IPS-15b (cell line): ENCODE measurements around the gene CROCC.

ENCODE experiments used
- H3K27me3 ChIP-seq: one replicate; pipeline ENCODE4 v1.6.1; 2013; ENCODE audit warnings: low read length; ENCODE audit not compliant: control insufficient read depth, insufficient read depth
- H3K36me3 ChIP-seq: one replicate; pipeline ENCODE4 v1.6.1; 2013; ENCODE audit warnings: low read length; ENCODE audit not compliant: control insufficient read depth, insufficient read depth
- H3K4me1 ChIP-seq: one replicate; pipeline ENCODE4 v1.6.1; 2013; ENCODE audit warnings: mild to moderate bottlenecking, low read length; ENCODE audit not compliant: control insufficient read depth, insufficient read depth
- H3K4me3 ChIP-seq: one replicate; pipeline ENCODE4 v1.5.1; 2013; ENCODE audit warnings: low read depth, low read length
- H3K9ac ChIP-seq: one replicate; pipeline ENCODE4 v1.6.1; 2013; ENCODE audit warnings: low read depth, mild to moderate bottlenecking, low read length
- H3K9me3 ChIP-seq: one replicate; pipeline ENCODE4 v1.6.1; 2013; ENCODE audit warnings: mild to moderate bottlenecking, low read length; ENCODE audit not compliant: control insufficient read depth, insufficient read depth

The CROCC gene

GRCh38 chr1:16977377-16977776, 55.6 kb downstream of the CROCC start:
- Histone ChIP-seq H3K4me3 (no peak overlapping the region), H3K9me3 (no peaks in the 10 kb centered on the region), H3K4me1 (peaks cover 3% of the 10 kb centered on the region), H3K27me3 (no peaks in the 10 kb centered on the region), H3K9ac (no peak overlapping the region), H3K36me3 (peaks cover 26% of the 10 kb centered on the region)

DNA sequence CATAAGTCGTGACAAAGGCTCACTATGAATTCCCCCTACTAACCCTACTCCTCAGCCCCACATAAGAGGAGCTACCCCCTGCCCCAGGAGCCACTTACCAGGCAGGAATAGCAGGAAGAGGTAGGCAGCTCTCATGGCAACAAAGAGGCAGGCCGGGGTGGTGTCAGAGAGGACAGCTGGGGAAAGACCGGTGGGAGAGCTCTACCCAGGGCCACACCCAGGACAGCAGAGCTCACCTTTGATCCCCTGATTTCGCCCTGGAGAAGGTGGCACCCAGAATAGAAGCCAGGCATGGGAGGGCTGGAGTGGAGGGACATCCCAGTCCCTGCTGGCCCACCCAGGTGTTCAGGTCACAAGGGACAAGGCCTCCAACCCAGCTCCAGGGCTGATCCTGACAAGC, 56.4 kb downstream of the CROCC start:
- H3K27me3 ChIP-seq, result no peaks in the 10 kb centered on the region
- H3K4me1 ChIP-seq, result peaks cover 3% of the 10 kb centered on the region
- peak overlapping the region; percentile 65 for H3K9ac ChIP-seq
- H3K4me3 ChIP-seq, result no peak overlapping the region
- no peaks in the 10 kb centered on the region for H3K9me3 ChIP-seq
- peaks cover 23% of the 10 kb centered on the region for H3K36me3 ChIP-seq

DNA sequence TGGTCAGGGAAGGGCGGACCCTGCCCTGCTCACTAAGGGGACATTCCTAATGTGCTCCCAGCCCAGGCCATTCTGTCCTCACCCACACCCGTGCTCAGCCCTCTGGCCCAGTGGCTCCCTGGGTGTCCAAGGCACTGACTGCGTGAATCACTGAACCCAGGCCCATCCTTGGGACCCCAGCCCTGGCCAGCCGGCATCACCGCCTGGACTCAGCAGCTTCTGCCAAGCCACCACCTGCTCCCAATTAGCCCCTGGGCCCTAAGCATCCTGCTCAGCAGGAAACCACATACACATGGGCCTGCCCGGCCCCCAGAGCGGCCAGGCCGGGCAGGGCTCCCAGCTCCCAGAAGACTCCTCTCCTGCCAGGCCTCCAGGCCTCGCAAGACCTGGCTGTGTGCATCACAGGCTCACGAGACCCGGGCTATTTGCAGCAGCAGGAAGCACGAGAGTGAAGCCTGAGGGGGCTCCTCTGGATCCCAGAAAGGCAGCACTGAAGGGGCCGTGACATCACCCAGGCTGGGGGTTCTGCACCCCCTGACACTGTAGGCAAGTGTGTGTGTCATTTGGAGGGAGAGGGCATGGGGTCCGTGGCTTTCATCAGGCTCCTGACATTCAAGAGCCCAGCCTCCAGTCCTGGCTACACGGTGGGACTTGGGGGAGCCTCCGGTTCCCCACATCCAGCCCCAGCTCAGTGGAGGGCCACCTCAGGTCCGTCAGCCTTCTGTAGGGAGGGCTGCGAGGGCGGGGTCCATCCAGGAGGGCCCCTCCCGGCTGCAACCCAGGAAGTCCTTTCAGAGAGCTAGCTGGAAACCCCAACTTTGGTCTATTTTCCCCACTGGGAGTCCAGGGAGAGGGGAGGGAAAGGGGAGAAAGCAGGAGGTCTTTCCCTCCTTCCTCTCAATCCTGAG, 57.1 kb downstream of the CROCC start:
- H3K9ac ChIP-seq, result peak overlapping the region; percentile 76
- no peaks in the 10 kb centered on the region for H3K27me3 ChIP-seq
- peak overlapping the region; percentile 85 for H3K4me3 ChIP-seq
- H3K4me1 ChIP-seq, result peaks cover 3% of the 10 kb centered on the region
- peaks cover 22% of the 10 kb centered on the region for H3K36me3 ChIP-seq
- no peaks in the 10 kb centered on the region for H3K9me3 ChIP-seq

GRCh38 chr1:16979475-16980327, 58.0 kb downstream of the CROCC start:
- Histone ChIP-seq H3K9ac (peak overlapping the region; percentile 76), H3K4me3 (peak overlapping the region; percentile 85)

DNA sequence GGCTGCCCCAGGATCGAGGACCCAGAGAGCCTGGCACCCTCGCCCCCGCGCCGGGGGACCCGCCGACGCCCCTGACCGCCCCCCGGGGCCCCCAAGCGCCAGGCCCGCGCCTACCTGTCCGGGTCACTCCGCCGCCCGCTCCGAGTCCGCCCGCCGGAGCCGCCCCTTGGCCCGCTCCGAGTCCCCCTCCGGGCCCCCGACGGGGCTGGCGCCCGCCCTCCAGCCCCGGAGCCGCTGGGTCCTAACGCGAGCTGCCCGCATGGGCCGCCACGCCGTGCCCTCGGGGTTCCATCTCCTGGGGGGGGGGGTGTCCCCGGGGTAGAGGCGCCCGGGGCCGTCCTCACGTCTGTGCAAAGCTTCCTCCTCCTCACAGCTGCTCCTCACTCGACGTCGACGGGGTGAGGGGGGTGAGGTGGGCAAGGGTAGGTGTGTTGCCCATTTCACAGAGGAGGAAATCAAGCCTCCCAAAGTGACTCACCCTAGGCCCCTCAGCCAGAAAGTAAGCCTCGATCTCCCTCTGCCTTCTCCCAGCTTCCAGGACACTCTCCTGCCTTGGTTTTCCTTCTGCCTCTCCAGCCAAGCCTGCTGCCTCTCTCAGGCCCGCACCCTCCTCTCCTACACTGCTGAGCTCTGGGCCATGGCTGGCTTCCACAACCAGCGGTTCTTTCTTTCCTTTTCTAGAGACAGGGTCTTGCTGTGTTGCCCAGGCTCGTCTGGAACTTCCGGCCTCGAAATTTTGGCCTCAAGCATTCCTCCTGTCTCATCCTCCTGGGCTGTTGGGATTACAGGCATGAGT, 58.9 kb downstream of the CROCC start, which contains the start of gene MFAP2:
MFAP2 (minus strand) TSS at position 148 of the 796 bp plus-strand sequence. CDS start 2,347 bp downstream, outside the sequence.
- Histone ChIP-seq H3K9me3 (no peaks in the 10 kb centered on the region), H3K36me3 (peaks cover 17% of the 10 kb centered on the region), H3K4me3 (peak within 1 kb of the TSS; percentile 85), H3K4me1 (peaks cover 3% of the 10 kb centered on the region), H3K9ac (peak within 1 kb of the TSS; percentile 76), H3K27me3 (no peaks in the 10 kb centered on the region)

More at GRCh38 chr1:16979475-16980327, 58.0 kb downstream of the CROCC start:
- Histone ChIP-seq H3K27me3 (no peaks in the 10 kb centered on the region), H3K36me3 (peaks cover 22% of the 10 kb centered on the region), H3K4me1 (peaks cover 3% of the 10 kb centered on the region), H3K9me3 (no peaks in the 10 kb centered on the region)

DNA sequence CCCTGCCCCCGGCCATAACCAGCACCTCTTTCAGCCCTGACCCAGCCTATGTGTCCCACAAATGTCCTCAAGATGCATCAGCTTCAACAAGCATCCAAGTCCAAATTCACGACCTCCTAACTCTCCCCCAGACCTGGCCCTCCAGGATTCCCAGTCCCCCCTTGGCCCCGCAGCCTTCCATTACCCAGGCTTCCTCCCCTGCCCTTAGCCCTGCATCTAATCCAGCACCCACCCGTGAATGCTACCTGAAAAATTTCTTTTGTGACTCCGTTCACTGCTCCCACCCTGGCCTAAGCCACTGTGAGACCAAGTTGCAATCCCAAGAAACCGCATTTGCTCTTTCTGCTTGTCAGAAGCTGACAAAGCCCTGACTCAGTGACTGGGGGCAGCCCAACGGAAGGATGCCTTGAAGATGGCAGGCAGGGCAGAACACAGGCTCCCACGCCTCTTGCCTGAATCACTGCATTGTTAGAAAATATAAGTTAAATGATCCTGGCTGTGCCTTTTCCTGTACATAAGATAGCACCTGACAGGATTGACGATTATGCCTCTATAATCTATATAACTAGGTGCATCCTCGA, 59.6 kb downstream of the CROCC start:
- Histone ChIP-seq H3K4me3 (no peak overlapping the region), H3K4me1 (peaks cover 3% of the 10 kb centered on the region), H3K36me3 (peaks cover 13% of the 10 kb centered on the region), H3K9ac (no peak overlapping the region), H3K9me3 (no peaks in the 10 kb centered on the region), H3K27me3 (no peaks in the 10 kb centered on the region)

GRCh38 chr1:16982902-16983301, 61.2 kb downstream of the CROCC start:
- Histone ChIP-seq H3K9me3 (no peaks in the 10 kb centered on the region), H3K27me3 (no peaks in the 10 kb centered on the region), H3K4me1 (peaks cover 3% of the 10 kb centered on the region), H3K4me3 (no peak overlapping the region), H3K9ac (no peak overlapping the region), H3K36me3 (peaks cover 8% of the 10 kb centered on the region)

- H3K27me3 ChIP-seq, result no peaks in the 10 kb centered on the region
Observed at GRCh38 chr1:16983649-16984048, 61.9 kb downstream of the CROCC start.

DNA sequence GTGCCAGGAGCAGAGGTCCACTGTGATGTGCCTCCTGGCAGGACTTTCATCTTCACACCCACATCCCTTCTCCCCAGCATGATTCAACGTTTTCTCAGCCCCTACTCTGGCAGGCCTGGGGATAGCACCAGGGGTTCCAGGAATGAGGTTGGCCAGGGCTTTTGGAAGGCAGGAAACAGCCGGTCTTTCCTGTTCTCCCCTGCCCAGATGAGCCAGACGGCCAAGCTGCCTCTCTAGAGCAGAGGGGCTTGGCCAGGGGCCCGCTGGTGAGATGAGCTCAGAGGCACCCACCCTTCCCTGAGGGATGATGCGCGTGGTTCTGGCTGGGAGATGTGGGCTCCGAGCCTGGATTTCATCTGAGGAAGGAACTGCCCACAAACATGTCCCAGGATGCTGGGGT, 63.0 kb downstream of the CROCC start:
- no peaks in the 10 kb centered on the region for H3K4me1 ChIP-seq
- H3K36me3 ChIP-seq, result peaks cover 14% of the 10 kb centered on the region
- no peak overlapping the region for H3K9ac ChIP-seq
- H3K4me3 ChIP-seq, result no peak overlapping the region
- H3K27me3 ChIP-seq, result no peaks in the 10 kb centered on the region
- H3K9me3 ChIP-seq, result no peaks in the 10 kb centered on the region

More at GRCh38 chr1:16983649-16984048, 61.9 kb downstream of the CROCC start:
- Histone ChIP-seq H3K4me1 (peaks cover 3% of the 10 kb centered on the region), H3K4me3 (no peak overlapping the region), H3K9ac (no peak overlapping the region), H3K36me3 (peaks cover 10% of the 10 kb centered on the region), H3K9me3 (no peaks in the 10 kb centered on the region)

- Histone ChIP-seq H3K27me3 (no peaks in the 10 kb centered on the region), H3K9me3 (no peaks in the 10 kb centered on the region), H3K36me3 (peaks cover 21% of the 10 kb centered on the region), H3K4me1 (no peaks in the 10 kb centered on the region), H3K9ac (no peak overlapping the region), H3K4me3 (no peak overlapping the region)
Observed at GRCh38 chr1:16986113-16986512, 64.4 kb downstream of the CROCC start.

GRCh38 chr1:16986560-16986959, 64.8 kb downstream of the CROCC start:
- no peaks in the 10 kb centered on the region for H3K4me1 ChIP-seq
- no peak overlapping the region for H3K4me3 ChIP-seq
- no peak overlapping the region for H3K9ac ChIP-seq
- H3K27me3 ChIP-seq, result no peaks in the 10 kb centered on the region
- peaks cover 21% of the 10 kb centered on the region for H3K36me3 ChIP-seq
- no peaks in the 10 kb centered on the region for H3K9me3 ChIP-seq
